Measurements from ENCODE around the gene STRIP2.

Gene STRIP2

DNA sequence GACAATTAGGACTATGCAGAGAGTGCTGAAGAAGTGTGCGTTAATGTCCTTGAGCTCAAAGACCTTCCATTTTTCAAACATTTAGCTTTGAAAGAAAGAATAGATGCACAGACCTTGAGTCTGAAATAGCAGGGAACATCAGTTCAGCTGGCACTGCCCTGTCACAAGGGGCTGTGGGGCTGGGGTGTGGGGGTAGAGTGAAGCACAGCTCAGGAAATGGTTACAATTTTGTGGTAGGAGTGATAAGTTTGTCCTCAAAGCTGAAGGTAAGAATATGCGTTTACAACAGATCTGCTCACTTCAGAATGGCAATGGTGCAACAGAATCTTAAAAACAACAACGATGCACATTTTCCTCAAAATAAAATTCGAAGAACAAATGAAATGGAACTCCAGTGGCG lies 101.7 kb downstream of the STRIP2 start:
- DNase-seq = no peak

- DNase-seq = no peak
Observed at GRCh38 chr7:129536323-129536722, 102.1 kb downstream of the STRIP2 start.

Data from NCI-H446 treated with DMSO at 0.1 percent for 48 hours (cell line).